ENCODE data around the gene CACNB2.

The CACNB2 gene

GRCh38 chr10:18460032-18460431, 319.8 kb downstream of the CACNB2 start:
- DNase-seq (ENCODE audit: extremely low spot score): no peak
- POLR2A ChIA-PET: interaction anchor here (1.4 kb wide), 1 partner anchor 9 kb away, joined by 3 read pairs; no protein-coding TSS in a partner anchor
- TF ChIP-seq ELF4 (IDR thresholded peaks at IDR 0.05) (no peak), SUZ12 (IDR thresholded peaks at IDR 0.05) (no peak), HDGF (IDR thresholded peaks at IDR 0.05; ENCODE audit: borderline replicate concordance) (no peak), BHLHE40 (IDR thresholded peaks at IDR 0.05; ENCODE audit: borderline replicate concordance) (no peak), ARNT (IDR thresholded peaks at IDR 0.05) (no peak), LEF1 (IDR thresholded peaks at IDR 0.05; ENCODE audit: borderline replicate concordance) (no peak)
- CTCF ChIA-PET: no interaction called here

GRCh38 chr10:18463673-18464211, 323.5 kb downstream of the CACNB2 start:
- DNase-seq (ENCODE audit: extremely low spot score): no peak
- POLR2A ChIA-PET: no interaction called here
- CTCF ChIA-PET: no interaction called here
- TF ChIP-seq CTBP1 (IDR thresholded peaks at IDR 0.05; ENCODE audit: borderline replicate concordance): no peak
- TF ChIP-seq TARDBP (IDR thresholded peaks at IDR 0.05): no peak
- TF ChIP-seq SUZ12 (IDR thresholded peaks at IDR 0.05): no peak
- no peak for TF ChIP-seq LEF1 (IDR thresholded peaks at IDR 0.05; ENCODE audit: borderline replicate concordance)

GRCh38 chr10:18469125-18469524, 328.9 kb downstream of the CACNB2 start:
- ChIA-PET CTCF (no interaction called here), POLR2A (interaction anchor here (1.4 kb wide), 1 partner anchor 10 kb away, joined by 3 read pairs; no protein-coding TSS in a partner anchor)
- DNase-seq (ENCODE audit: extremely low spot score): no peak
- TF ChIP-seq L3MBTL2 (conservative IDR thresholded peaks at IDR 0.05) (no peak), FOXM1 (IDR thresholded peaks at IDR 0.05; ENCODE audit: borderline replicate concordance) (no peak), CTBP1 (IDR thresholded peaks at IDR 0.05; ENCODE audit: borderline replicate concordance) (no peak), FOXA1 (IDR thresholded peaks at IDR 0.05) (no peak), BHLHE40 (IDR thresholded peaks at IDR 0.05; ENCODE audit: borderline replicate concordance) (no peak), PKNOX1 (IDR thresholded peaks at IDR 0.05) (no peak), SUZ12 (IDR thresholded peaks at IDR 0.05) (no peak), TARDBP (IDR thresholded peaks at IDR 0.05) (no peak), ARNT (IDR thresholded peaks at IDR 0.05) (no peak)

GRCh38 chr10:18472977-18473376, 332.8 kb downstream of the CACNB2 start:
- DNase-seq (ENCODE audit: extremely low spot score): peak; percentile 13
- TF ChIP-seq PKNOX1 (IDR thresholded peaks at IDR 0.05) (no peak), BHLHE40 (IDR thresholded peaks at IDR 0.05; ENCODE audit: borderline replicate concordance) (no peak), FOXK2 (IDR thresholded peaks at IDR 0.05) (no peak), SP1 (IDR thresholded peaks at IDR 0.05) (no peak), ARNT (IDR thresholded peaks at IDR 0.05) (no peak), HDGF (IDR thresholded peaks at IDR 0.05; ENCODE audit: borderline replicate concordance) (no peak), L3MBTL2 (conservative IDR thresholded peaks at IDR 0.05) (no peak), LEF1 (IDR thresholded peaks at IDR 0.05; ENCODE audit: borderline replicate concordance) (no peak), CTBP1 (IDR thresholded peaks at IDR 0.05; ENCODE audit: borderline replicate concordance) (no peak), TARDBP (IDR thresholded peaks at IDR 0.05) (no peak), FOXA1 (IDR thresholded peaks at IDR 0.05) (no peak), FOXM1 (IDR thresholded peaks at IDR 0.05; ENCODE audit: borderline replicate concordance) (no peak), ZNF384 (IDR thresholded peaks at IDR 0.05) (no peak), NFRKB (IDR thresholded peaks at IDR 0.05) (no peak), SUZ12 (IDR thresholded peaks at IDR 0.05) (no peak), ELF4 (IDR thresholded peaks at IDR 0.05) (no peak)
- CTCF ChIA-PET: interaction anchor here (0.6 to 0.7 kb wide), 2 partner anchors 74 to 222 kb away, joined by 4 to 6 read pairs; no protein-coding TSS in a partner anchor
- POLR2A ChIA-PET: no interaction called here

GRCh38 chr10:18473424-18474117, 333.3 kb downstream of the CACNB2 start:
- DNase-seq (ENCODE audit: extremely low spot score): no peak
- ChIA-PET POLR2A (no interaction called here), CTCF (interaction anchor here (0.7 kb wide), 1 partner anchor 223 kb away, joined by 6 read pairs; no protein-coding TSS in a partner anchor)
- TF ChIP-seq FOXK2 (IDR thresholded peaks at IDR 0.05): no peak
- TF ChIP-seq HDGF (IDR thresholded peaks at IDR 0.05; ENCODE audit: borderline replicate concordance): no peak
- TF ChIP-seq TARDBP (IDR thresholded peaks at IDR 0.05): no peak
- no peak for TF ChIP-seq PKNOX1 (IDR thresholded peaks at IDR 0.05)
- TF ChIP-seq ARNT (IDR thresholded peaks at IDR 0.05): no peak
- no peak for TF ChIP-seq ZNF384 (IDR thresholded peaks at IDR 0.05)
- no peak for TF ChIP-seq SP1 (IDR thresholded peaks at IDR 0.05)
- TF ChIP-seq FOXA1 (IDR thresholded peaks at IDR 0.05): no peak
- TF ChIP-seq L3MBTL2 (conservative IDR thresholded peaks at IDR 0.05): no peak
- TF ChIP-seq LEF1 (IDR thresholded peaks at IDR 0.05; ENCODE audit: borderline replicate concordance): no peak
- TF ChIP-seq CTBP1 (IDR thresholded peaks at IDR 0.05; ENCODE audit: borderline replicate concordance): no peak
- TF ChIP-seq ELF4 (IDR thresholded peaks at IDR 0.05): no peak
- TF ChIP-seq FOXM1 (IDR thresholded peaks at IDR 0.05; ENCODE audit: borderline replicate concordance): no peak
- no peak for TF ChIP-seq SUZ12 (IDR thresholded peaks at IDR 0.05)
- no peak for TF ChIP-seq NFRKB (IDR thresholded peaks at IDR 0.05)

GRCh38 chr10:18474118-18474455, 333.9 kb downstream of the CACNB2 start:
- CTCF ChIA-PET: no interaction called here
- no peak for DNase-seq (ENCODE audit: extremely low spot score)
- POLR2A ChIA-PET: no interaction called here
- no peak for TF ChIP-seq SUZ12 (IDR thresholded peaks at IDR 0.05)
- no peak for TF ChIP-seq ARNT (IDR thresholded peaks at IDR 0.05)
- no peak for TF ChIP-seq TARDBP (IDR thresholded peaks at IDR 0.05)
- no peak for TF ChIP-seq PKNOX1 (IDR thresholded peaks at IDR 0.05)
- no peak for TF ChIP-seq L3MBTL2 (conservative IDR thresholded peaks at IDR 0.05)
- no peak for TF ChIP-seq HDGF (IDR thresholded peaks at IDR 0.05; ENCODE audit: borderline replicate concordance)
- TF ChIP-seq SP1 (IDR thresholded peaks at IDR 0.05): no peak
- TF ChIP-seq ZNF384 (IDR thresholded peaks at IDR 0.05): no peak
- TF ChIP-seq FOXA1 (IDR thresholded peaks at IDR 0.05): no peak
- TF ChIP-seq FOXM1 (IDR thresholded peaks at IDR 0.05; ENCODE audit: borderline replicate concordance): no peak
- no peak for TF ChIP-seq ELF4 (IDR thresholded peaks at IDR 0.05)
- no peak for TF ChIP-seq NFRKB (IDR thresholded peaks at IDR 0.05)
- TF ChIP-seq LEF1 (IDR thresholded peaks at IDR 0.05; ENCODE audit: borderline replicate concordance): no peak
- no peak for TF ChIP-seq CTBP1 (IDR thresholded peaks at IDR 0.05; ENCODE audit: borderline replicate concordance)
- no peak for TF ChIP-seq BHLHE40 (IDR thresholded peaks at IDR 0.05; ENCODE audit: borderline replicate concordance)
- no peak for TF ChIP-seq FOXK2 (IDR thresholded peaks at IDR 0.05)
